Type B pancreatic cell (in vitro differentiated cells): Measurements from ENCODE around the gene NEUROD2. TPM values are rescaled to one million over a fixed set of nuclear protein-coding genes. Genes with fewer than 3 reads are reported as not detected.

Experiments used
- DNase-seq: peaks from one replicate; pipeline ENCODE4 v3.0.0; 2021; ENCODE audit warnings: mixed read lengths; ENCODE audit not compliant: unreplicated experiment; ENCODE audit errors: extremely low spot score
- H3K27ac Mint-ChIP-seq: 2 replicates; pipeline ENCODE4 v1.8.0; 2021; ENCODE audit warnings: mild to moderate bottlenecking, mixed read lengths
- H3K27me3 Mint-ChIP-seq: 2 replicates; pipeline ENCODE4 v1.8.0; 2021; ENCODE audit warnings: mixed read lengths
- H3K36me3 Mint-ChIP-seq: 2 replicates; pipeline ENCODE4 v1.8.0; 2021; ENCODE audit warnings: mixed read lengths
- H3K4me1 Mint-ChIP-seq: one replicate; pipeline ENCODE4 v1.8.0; 2021; ENCODE audit warnings: mixed read lengths; ENCODE audit not compliant: unreplicated experiment
- H3K4me3 Mint-ChIP-seq: 2 replicates; pipeline ENCODE4 v1.8.0; 2021; ENCODE audit warnings: mild to moderate bottlenecking, mixed read lengths
- H3K9me3 Mint-ChIP-seq: 2 replicates; pipeline ENCODE4 v1.8.0; 2021; ENCODE audit warnings: mixed read lengths
- total RNA-seq: library from RNA; stranded (reverse); gene quantifications from 2 replicates; pipeline ENCODE4 v1.2.1, GENCODE V29; 2021; ENCODE audit warnings: low replicate concordance
- TF ChIP-seq, protein P1 (sequence below): fragments of 200-600 bp; sonication (generic); conservative IDR thresholded peaks from 2 replicates; pipeline ENCODE4 v1.5.0; 2021; ENCODE audit warnings: antibody characterized with exemption, mild to moderate bottlenecking

The NEUROD2 gene
- total RNA-seq, 1 donor from 2014 or later = not detected

GRCh38 chr17:39555368-39555767, 52.4 kb downstream of the NEUROD2 start:
- no peak overlapping the region for H3K27ac Mint-ChIP-seq
- no peak overlapping the region for H3K4me3 Mint-ChIP-seq
- no peaks in the 10 kb centered on the region for H3K27me3 Mint-ChIP-seq
- no peak for DNase-seq
- no peaks in the 10 kb centered on the region for H3K9me3 Mint-ChIP-seq
- H3K4me1 Mint-ChIP-seq = peaks cover 4% of the 10 kb centered on the region
- TF ChIP-seq, protein P1, sequence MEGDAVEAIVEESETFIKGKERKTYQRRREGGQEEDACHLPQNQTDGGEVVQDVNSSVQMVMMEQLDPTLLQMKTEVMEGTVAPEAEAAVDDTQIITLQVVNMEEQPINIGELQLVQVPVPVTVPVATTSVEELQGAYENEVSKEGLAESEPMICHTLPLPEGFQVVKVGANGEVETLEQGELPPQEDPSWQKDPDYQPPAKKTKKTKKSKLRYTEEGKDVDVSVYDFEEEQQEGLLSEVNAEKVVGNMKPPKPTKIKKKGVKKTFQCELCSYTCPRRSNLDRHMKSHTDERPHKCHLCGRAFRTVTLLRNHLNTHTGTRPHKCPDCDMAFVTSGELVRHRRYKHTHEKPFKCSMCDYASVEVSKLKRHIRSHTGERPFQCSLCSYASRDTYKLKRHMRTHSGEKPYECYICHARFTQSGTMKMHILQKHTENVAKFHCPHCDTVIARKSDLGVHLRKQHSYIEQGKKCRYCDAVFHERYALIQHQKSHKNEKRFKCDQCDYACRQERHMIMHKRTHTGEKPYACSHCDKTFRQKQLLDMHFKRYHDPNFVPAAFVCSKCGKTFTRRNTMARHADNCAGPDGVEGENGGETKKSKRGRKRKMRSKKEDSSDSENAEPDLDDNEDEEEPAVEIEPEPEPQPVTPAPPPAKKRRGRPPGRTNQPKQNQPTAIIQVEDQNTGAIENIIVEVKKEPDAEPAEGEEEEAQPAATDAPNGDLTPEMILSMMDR = no peak
- H3K36me3 Mint-ChIP-seq = peaks cover 10% of the 10 kb centered on the region

Other genes with a start within 250 kb of the NEUROD2 start
- 17.9 and 21.6 TPM in 2 replicates for gene FBXL20, start 206.3 kb downstream of the NEUROD2 start, total RNA-seq
- 33.7 and 46.2 TPM in 2 replicates for gene MED1, start 156.7 kb downstream of the NEUROD2 start, total RNA-seq
- 60.7 and 64.5 TPM in 2 replicates for gene CDK12, start 146.4 kb downstream of the NEUROD2 start, total RNA-seq
- gene PPP1R1B, start 19.0 kb upstream of the NEUROD2 start, total RNA-seq = 1.8 and 3.7 TPM in 2 replicates
- 52.0 and 62.0 TPM in 2 replicates for gene STARD3, start 29.2 kb upstream of the NEUROD2 start, total RNA-seq
- gene TCAP, start 57.4 kb upstream of the NEUROD2 start, total RNA-seq = 1.5 and 2.4 TPM in 2 replicates
- 3.3 and 5.4 TPM in 2 replicates for gene PNMT, start 60.5 kb upstream of the NEUROD2 start, total RNA-seq
- gene PGAP3, start 80.1 kb upstream of the NEUROD2 start, total RNA-seq = 23.5 and 31.5 TPM in 2 replicates
- gene ERBB2, start 92.1 kb upstream of the NEUROD2 start, total RNA-seq = 123 and 230 TPM in 2 replicates
- gene MIEN1, start 122.6 kb upstream of the NEUROD2 start, total RNA-seq = 39.8 and 67.2 TPM in 2 replicates
- 31.8 and 73.9 TPM in 2 replicates for gene GRB7, start 130.0 kb upstream of the NEUROD2 start, total RNA-seq